ENCODE data around the gene ARMS2. TPM values are rescaled to one million over a fixed set of nuclear protein-coding genes. Genes with fewer than 3 reads are reported as not detected.

ARMS2 gene
- total RNA-seq, 6 experiments from 2014 or later = not detected

GRCh38 chr10:122493761-122494160, 39.3 kb downstream of the ARMS2 start:
- no peak for ATAC-seq
- no peak overlapping the region for H3K27ac ChIP-seq
- DNase-seq = no peak
- H3K4me1 ChIP-seq = no peaks in the 10 kb centered on the region
- no peaks in the 10 kb centered on the region for H3K9me3 ChIP-seq
- TF ChIP-seq POLR2A (IDR thresholded peaks at IDR 0.05) (no peak), CTCF (IDR thresholded peaks at IDR 0.05) (no peak)
- peaks cover 0 to 4% (median 1%) of the 10 kb centered on the region in 4 donors for H3K36me3 ChIP-seq
- H3K4me3 ChIP-seq = no peak overlapping the region
- no peaks in the 10 kb centered on the region for H3K27me3 ChIP-seq
- 88% methylated on average over 3 of the region's 4 CpGs for WGBS (ENCODE audit: insufficient coverage, low coverage, low lambda C conversion rate, missing lambda C conversion rate)
- intact Hi-C loops (cut with DNase I) = no loop called here

GRCh38 chr10:122494173-122494820, 39.8 kb downstream of the ARMS2 start:
- no peaks in the 10 kb centered on the region for H3K4me1 ChIP-seq
- H3K27ac ChIP-seq = no peak overlapping the region
- ATAC-seq (no peak), DNase-seq (no peak)
- no peaks in the 10 kb centered on the region for H3K9me3 ChIP-seq
- H3K4me3 ChIP-seq = no peak overlapping the region
- peaks cover 0 to 4% (median 1%) of the 10 kb centered on the region in 4 donors for H3K36me3 ChIP-seq
- TF ChIP-seq POLR2A (IDR thresholded peaks at IDR 0.05) (no peak), CTCF (IDR thresholded peaks at IDR 0.05) (no peak)
- WGBS (ENCODE audit: insufficient coverage, low coverage, low lambda C conversion rate, missing lambda C conversion rate) = 96% methylated on average over 6 of the region's 20 CpGs
- no peaks in the 10 kb centered on the region for H3K27me3 ChIP-seq
- intact Hi-C loops (cut with DNase I) = no loop called here

- H3K36me3 ChIP-seq = peaks cover 0 to 4% (median 1%) of the 10 kb centered on the region in 4 donors
- H3K9me3 ChIP-seq = no peaks in the 10 kb centered on the region
- intact Hi-C loops (cut with DNase I) = no loop called here
- WGBS (ENCODE audit: insufficient coverage, low coverage, low lambda C conversion rate, missing lambda C conversion rate) = 100% methylated on average over 1 of the region's 14 CpGs
- ATAC-seq = no peak
- no peak overlapping the region for H3K27ac ChIP-seq
- TF ChIP-seq POLR2A (IDR thresholded peaks at IDR 0.05) (no peak), CTCF (IDR thresholded peaks at IDR 0.05) (no peak)
- H3K4me1 ChIP-seq = no peaks in the 10 kb centered on the region
- no peak overlapping the region for H3K4me3 ChIP-seq
- no peak for DNase-seq
- no peaks in the 10 kb centered on the region for H3K27me3 ChIP-seq
These were observed 40.4 kb downstream of the ARMS2 start for GRCh38 chr10:122494833-122495232.

- intact Hi-C loops (cut with DNase I) = no loop called here
- H3K27ac ChIP-seq = no peak overlapping the region
- H3K4me1 ChIP-seq = no peaks in the 10 kb centered on the region
- peaks cover 0 to 4% (median 1%) of the 10 kb centered on the region in 4 donors for H3K36me3 ChIP-seq
- no peak for DNase-seq
- H3K9me3 ChIP-seq = no peaks in the 10 kb centered on the region
- peak in 1 of 4 donors; percentile 46 for ATAC-seq
- TF ChIP-seq POLR2A (IDR thresholded peaks at IDR 0.05) = no peak
- no peak overlapping the region for H3K4me3 ChIP-seq
- 61% methylated on average over 12 of the region's 12 CpGs for WGBS (ENCODE audit: insufficient coverage, low coverage, low lambda C conversion rate, missing lambda C conversion rate)
- H3K27me3 ChIP-seq = no peaks in the 10 kb centered on the region
These were observed 41.2 kb downstream of the ARMS2 start for GRCh38 chr10:122495406-122496340.

GRCh38 chr10:122497241-122497640, 42.8 kb downstream of the ARMS2 start:
- intact Hi-C loops (cut with DNase I) = no loop called here
- Histone ChIP-seq H3K27me3 (no peaks in the 10 kb centered on the region), H3K36me3 (peaks cover 0 to 4% (median under 1%) of the 10 kb centered on the region in 4 donors), H3K4me3 (no peak overlapping the region), H3K9me3 (no peaks in the 10 kb centered on the region), H3K27ac (no peak overlapping the region), H3K4me1 (no peaks in the 10 kb centered on the region)
- DNase-seq = no peak
- ATAC-seq = no peak
- TF ChIP-seq POLR2A (IDR thresholded peaks at IDR 0.05) (no peak), CTCF (IDR thresholded peaks at IDR 0.05) (no peak)
- no CpG with 5 or more reads among the region's 2 CpGs for WGBS (ENCODE audit: insufficient coverage, low coverage, low lambda C conversion rate, missing lambda C conversion rate)

Measured in right lobe of liver (tissue), 6 donors.